HEK293T (cell line): ENCODE data around the gene CYP2C19.
"Not testable (repeated sequence)": the region's sequence is repeated elsewhere in the genome, so short reads cannot be mapped to it uniquely, and the experiment has no call there.

Experiments used
- CTCF ChIA-PET: fragments of 350-600 bp; formaldehyde crosslinking; extraction: SDS; loops from one replicate; lab custom pipeline; 2021; ENCODE audit warnings: antibody characterized with exemption, inconsistent platforms; lab: Yijun Ruan, JAX
- POLR2A ChIA-PET: fragments of 350-600 bp; formaldehyde crosslinking; extraction: SDS; loops from one replicate; lab custom pipeline; 2020; ENCODE audit warnings: antibody characterized with exemption, inconsistent platforms; lab: Yijun Ruan, JAX
- DNase-seq: peaks from one replicate; pipeline ENCODE4 v3.0.0; 2012; ENCODE audit warnings: mixed read lengths; ENCODE audit errors: extremely low spot score
- ARNT ChIP-seq: fragments of 450-650 bp; IDR thresholded peaks from 2 replicates; pipeline ENCODE4 v1.6.1; 2017; ENCODE audit warnings: mild to moderate bottlenecking
- BHLHE40 ChIP-seq: fragments of 450-650 bp; IDR thresholded peaks from 2 replicates; pipeline ENCODE4 v1.6.1; 2016; ENCODE audit warnings: mild to moderate bottlenecking, moderate library complexity, borderline replicate concordance
- CTBP1 ChIP-seq: fragments of 450-650 bp; IDR thresholded peaks from 2 replicates; pipeline ENCODE4 v1.6.1; 2016; ENCODE audit warnings: borderline replicate concordance
- ELF4 ChIP-seq: fragments of 450-650 bp; IDR thresholded peaks from 2 replicates; pipeline ENCODE4 v1.6.1; 2017; ENCODE audit warnings: antibody characterized with exemption
- FOXA1 ChIP-seq: fragments of 450-650 bp; IDR thresholded peaks from 2 replicates; pipeline ENCODE4 v1.6.1; 2016; ENCODE audit warnings: mild to moderate bottlenecking
- FOXK2 ChIP-seq: fragments of 450-650 bp; IDR thresholded peaks from 2 replicates; pipeline ENCODE4 v1.6.1; 2016; ENCODE audit warnings: mild to moderate bottlenecking
- FOXM1 ChIP-seq: fragments of 450-650 bp; IDR thresholded peaks from 2 replicates; pipeline ENCODE4 v1.6.1; 2017; ENCODE audit warnings: mild to moderate bottlenecking, borderline replicate concordance
- HDGF ChIP-seq: fragments of 450-650 bp; IDR thresholded peaks from 2 replicates; pipeline ENCODE4 v1.6.1; 2017; ENCODE audit warnings: antibody characterized with exemption, borderline replicate concordance
- L3MBTL2 ChIP-seq: fragments of 450-650 bp; conservative IDR thresholded peaks from 2 replicates; pipeline ENCODE4 v1.6.1; 2016; ENCODE audit warnings: mild to moderate bottlenecking
- LEF1 ChIP-seq: fragments of 450-650 bp; IDR thresholded peaks from 2 replicates; pipeline ENCODE4 v1.6.1; 2017; ENCODE audit warnings: mild to moderate bottlenecking, borderline replicate concordance
- NFRKB ChIP-seq: fragments of 450-650 bp; IDR thresholded peaks from 2 replicates; pipeline ENCODE4 v1.6.1; 2016; ENCODE audit warnings: mild to moderate bottlenecking, moderate library complexity
- SP1 ChIP-seq: fragments of 450-650 bp; IDR thresholded peaks from 2 replicates; pipeline ENCODE4 v1.6.1; 2017
- SUZ12 ChIP-seq: fragments of 450-650 bp; IDR thresholded peaks from 2 replicates; pipeline ENCODE4 v1.6.1; 2016; ENCODE audit warnings: mild to moderate bottlenecking
- TARDBP ChIP-seq: fragments of 450-650 bp; IDR thresholded peaks from 2 replicates; pipeline ENCODE4 v1.6.1; 2016
- ZNF384 ChIP-seq: fragments of 450-650 bp; IDR thresholded peaks from 2 replicates; pipeline ENCODE4 v1.6.1; 2016
- TF ChIP-seq, protein P1 (sequence below): fragments of 450-650 bp; IDR thresholded peaks from 2 replicates; pipeline ENCODE4 v1.6.1; 2016

The CYP2C19 gene

DNA sequence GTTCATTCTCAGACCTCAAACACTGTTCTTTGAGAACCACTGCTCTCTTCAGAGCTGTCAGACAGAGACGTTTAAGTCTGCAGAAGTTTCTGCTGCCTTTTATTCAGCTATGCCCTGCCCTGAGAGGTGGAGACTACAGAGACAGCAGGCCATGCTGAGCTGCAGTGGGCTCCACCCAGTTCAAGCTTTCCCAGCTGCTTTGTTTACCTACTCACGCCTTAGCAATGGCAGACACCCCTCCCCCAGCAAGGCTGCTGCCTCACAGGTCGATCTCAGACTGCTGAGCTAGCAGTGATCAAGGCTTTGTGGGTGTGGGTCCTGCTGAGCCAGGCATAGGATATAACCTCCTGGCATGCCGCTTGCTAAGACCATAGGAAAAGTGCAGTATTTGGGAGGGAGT lies 95.5 kb downstream of the CYP2C19 start:
- DNase-seq, result no peak
- CTCF ChIA-PET, result no interaction called here
- TF ChIP-seq L3MBTL2 (no peak), BHLHE40 (no peak), FOXK2 (no peak), SP1 (no peak), CTBP1 (no peak), FOXA1 (no peak), LEF1 (no peak)
- TF ChIP-seq, protein P1, sequence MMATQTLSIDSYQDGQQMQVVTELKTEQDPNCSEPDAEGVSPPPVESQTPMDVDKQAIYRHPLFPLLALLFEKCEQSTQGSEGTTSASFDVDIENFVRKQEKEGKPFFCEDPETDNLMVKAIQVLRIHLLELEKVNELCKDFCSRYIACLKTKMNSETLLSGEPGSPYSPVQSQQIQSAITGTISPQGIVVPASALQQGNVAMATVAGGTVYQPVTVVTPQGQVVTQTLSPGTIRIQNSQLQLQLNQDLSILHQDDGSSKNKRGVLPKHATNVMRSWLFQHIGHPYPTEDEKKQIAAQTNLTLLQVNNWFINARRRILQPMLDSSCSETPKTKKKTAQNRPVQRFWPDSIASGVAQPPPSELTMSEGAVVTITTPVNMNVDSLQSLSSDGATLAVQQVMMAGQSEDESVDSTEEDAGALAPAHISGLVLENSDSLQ, result no peak
- POLR2A ChIA-PET, result no interaction called here

DNA sequence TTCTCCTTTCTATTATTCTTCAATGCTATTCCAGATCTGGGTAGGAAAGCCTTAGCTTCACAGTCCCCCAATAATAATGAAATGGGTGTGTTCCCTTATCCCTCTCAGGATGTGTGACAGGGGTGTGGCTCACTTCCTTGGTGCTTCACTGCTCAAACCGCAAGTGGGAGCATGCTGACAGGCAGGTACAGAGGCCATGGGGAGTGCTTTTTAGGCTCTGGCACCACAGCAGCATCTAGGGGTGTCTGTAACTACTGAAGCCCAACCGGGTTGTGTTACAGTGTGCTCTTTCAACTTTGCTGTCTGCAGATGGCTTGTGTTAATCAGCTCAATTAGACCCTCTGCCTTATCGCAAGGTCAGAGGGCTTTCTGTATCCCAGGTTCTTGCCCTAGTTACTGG lies 96.6 kb downstream of the CYP2C19 start:
- TF ChIP-seq L3MBTL2, result no peak
- TF ChIP-seq, protein P1, result no peak
- no peak for TF ChIP-seq FOXA1
- TF ChIP-seq ZNF384, result no peak
- TF ChIP-seq LEF1, result no peak
- TF ChIP-seq NFRKB, result no peak
- no peak for TF ChIP-seq ELF4
- TF ChIP-seq SUZ12, result no peak
- TF ChIP-seq TARDBP, result no peak
- TF ChIP-seq SP1, result no peak
- TF ChIP-seq ARNT, result no peak
- ChIA-PET CTCF (no interaction called here), POLR2A (no interaction called here)
- DNase-seq, result no peak

- ChIA-PET CTCF (no interaction called here), POLR2A (no interaction called here)
- DNase-seq, result no peak
- TF ChIP-seq LEF1, result no peak
- TF ChIP-seq ARNT, result no peak
- TF ChIP-seq L3MBTL2, result no peak
- TF ChIP-seq ELF4, result no peak
- no peak for TF ChIP-seq TARDBP
- no peak for TF ChIP-seq CTBP1
- TF ChIP-seq SP1, result no peak
- no peak for TF ChIP-seq ZNF384
- no peak for TF ChIP-seq BHLHE40
- TF ChIP-seq, protein P1, result no peak
- no peak for TF ChIP-seq FOXK2
- TF ChIP-seq NFRKB, result no peak
- no peak for TF ChIP-seq HDGF
- TF ChIP-seq FOXA1, result no peak
- no peak for TF ChIP-seq SUZ12
- no peak for TF ChIP-seq FOXM1
Observed at GRCh38 chr10:94878649-94879048, 116.2 kb downstream of the CYP2C19 start.

GRCh38 chr10:94879214-94879613 lies 116.7 kb downstream of the CYP2C19 start:
- TF ChIP-seq ZNF384 (no peak), FOXA1 (no peak), ELF4 (no peak), FOXM1 (no peak), SUZ12 (no peak), BHLHE40 (no peak), HDGF (no peak), ARNT (no peak), SP1 (no peak), LEF1 (no peak)
- ChIA-PET POLR2A (no interaction called here), CTCF (no interaction called here)
- DNase-seq, result no peak

DNA sequence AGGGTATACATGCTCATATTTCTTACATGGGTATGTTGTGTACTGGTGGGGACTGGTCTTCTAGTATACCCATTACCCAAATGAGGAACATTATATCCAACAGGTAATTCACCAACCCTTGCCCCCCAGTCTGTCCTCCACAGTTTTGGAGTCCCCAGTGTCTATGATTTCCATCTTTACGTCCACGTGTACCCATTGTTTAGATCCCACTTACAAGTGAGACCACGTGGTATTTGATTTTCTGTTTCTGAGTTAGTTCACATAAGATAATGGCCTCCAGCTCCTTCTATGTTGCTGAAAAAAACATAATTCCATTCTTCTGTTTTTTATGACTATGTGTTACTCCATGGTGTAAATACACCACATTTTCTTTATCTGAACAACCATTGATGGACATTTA lies 126.6 kb downstream of the CYP2C19 start:
- no peak for DNase-seq
- POLR2A ChIA-PET, result no interaction called here

GRCh38 chr10:94890264-94891022 lies 128.0 kb downstream of the CYP2C19 start:
- TF ChIP-seq ARNT (no peak), FOXA1 (no peak), SP1 (no peak), HDGF (no peak), FOXK2 (no peak), LEF1 (no peak), SUZ12 (no peak)
- TF ChIP-seq, protein P1, result no peak
- ChIA-PET CTCF (no interaction called here), POLR2A (no interaction called here)
- no peak for DNase-seq

More for the DNA sequence above, 126.6 kb downstream of the CYP2C19 start:
- TF ChIP-seq TARDBP (no peak), LEF1 (no peak), CTBP1 (no peak), SUZ12 (no peak), L3MBTL2 (no peak), ARNT (no peak)
- CTCF ChIA-PET, result no interaction called here

DNA sequence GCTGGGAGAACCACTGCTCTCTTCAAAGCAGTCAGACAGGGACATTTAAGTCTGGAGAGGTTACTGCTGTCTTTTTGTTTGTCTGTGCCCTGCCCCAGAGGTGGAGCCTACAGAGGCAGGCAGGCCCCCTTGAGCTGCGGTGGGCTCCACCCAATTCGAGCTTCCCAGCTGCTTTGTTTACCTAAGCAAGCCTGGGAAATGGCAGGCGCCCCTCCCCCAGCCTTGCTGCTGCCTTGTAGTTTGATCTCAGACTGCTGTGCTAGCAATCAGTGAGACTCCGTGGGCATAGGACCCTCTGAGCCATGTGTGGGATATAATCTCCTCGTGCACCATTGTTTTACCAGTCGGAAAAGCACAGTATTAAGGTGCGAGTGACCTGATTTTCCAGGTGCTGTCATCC lies 135.9 kb downstream of the CYP2C19 start:
- DNase-seq, CTCF ChIA-PET, POLR2A ChIA-PET: not testable (repeated sequence)
